Activated T-cell treated with anti-CD3 and anti-CD28 coated beads, Interleukin-2, amount 50 U/mL, for 24 hours (primary cell): ENCODE measurements around the gene CALY.
"Not testable (repeated sequence)": the region's sequence is repeated elsewhere in the genome, so short reads cannot be mapped to it uniquely, and the experiment has no call there.

Experiments used
- DNase-seq: peaks from one replicate; pipeline ENCODE4 v3.0.0-alpha.2; 2020
- H3K27ac Mint-ChIP-seq: 2 replicates; pipeline ENCODE4 v1.8.0; 2020; ENCODE audit warnings: mild to moderate bottlenecking, mixed read lengths
- H3K27me3 Mint-ChIP-seq: 2 replicates; pipeline ENCODE4 v1.8.0; 2020; ENCODE audit warnings: mixed read lengths
- H3K36me3 Mint-ChIP-seq: 2 replicates; pipeline ENCODE4 v1.8.0; 2020; ENCODE audit warnings: low read depth, mixed read lengths
- H3K4me1 Mint-ChIP-seq: 2 replicates; pipeline ENCODE4 v1.8.0; 2020; ENCODE audit warnings: low read depth, mixed read lengths
- H3K4me3 Mint-ChIP-seq: 2 replicates; pipeline ENCODE4 v1.8.0; 2020; ENCODE audit warnings: mild to moderate bottlenecking, moderate library complexity, mixed read lengths
- H3K9me3 Mint-ChIP-seq: 2 replicates; pipeline ENCODE4 v1.8.0; 2020; ENCODE audit warnings: mixed read lengths

The CALY gene

GRCh38 chr10:133322064-133322709, 14.5 kb downstream of the CALY start:
- not testable (repeated sequence) for DNase-seq, H3K4me3 Mint-ChIP-seq
- H3K27me3 Mint-ChIP-seq, result peaks cover 22% of the 10 kb centered on the region

DNA sequence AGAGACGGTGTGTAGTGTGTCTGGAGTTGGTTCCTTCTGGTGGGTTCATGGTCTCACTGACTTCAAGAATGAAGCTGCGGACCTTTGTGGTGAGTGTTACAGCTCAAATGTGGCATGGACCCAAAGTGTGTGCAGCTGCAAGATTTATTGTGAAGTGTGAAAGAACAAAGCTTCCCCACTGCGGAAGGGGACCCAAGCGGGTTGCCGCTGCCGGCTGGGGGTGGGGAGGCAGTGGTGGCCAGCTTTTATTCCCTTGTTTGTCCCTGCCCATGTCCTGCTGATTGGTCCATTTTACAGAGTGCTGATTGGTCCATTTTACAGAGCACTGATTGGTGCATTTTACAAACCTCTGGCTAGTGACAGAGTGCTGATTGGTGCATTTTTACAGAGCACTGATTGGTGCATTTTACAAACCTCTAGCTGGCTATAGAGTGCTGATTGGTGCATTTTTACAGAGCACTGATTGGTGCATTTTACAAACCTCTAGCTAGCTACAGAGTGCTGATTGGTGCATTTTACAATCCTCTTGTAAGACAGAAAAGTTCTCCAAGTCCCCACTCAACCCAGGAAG, 15.8 kb downstream of the CALY start:
- H3K4me3 Mint-ChIP-seq, DNase-seq, H3K27me3 Mint-ChIP-seq, H3K27ac Mint-ChIP-seq, H3K9me3 Mint-ChIP-seq, H3K36me3 Mint-ChIP-seq: not testable (repeated sequence)
- H3K4me1 Mint-ChIP-seq, result peaks cover 13% of the 10 kb centered on the region

More at GRCh38 chr10:133322064-133322709, 14.5 kb downstream of the CALY start:
- H3K36me3 Mint-ChIP-seq, H3K9me3 Mint-ChIP-seq, H3K27ac Mint-ChIP-seq: not testable (repeated sequence)
- H3K4me1 Mint-ChIP-seq, result peaks cover 17% of the 10 kb centered on the region

GRCh38 chr10:133318494-133319127, 18.1 kb downstream of the CALY start:
- H3K36me3 Mint-ChIP-seq, result no peaks in the 10 kb centered on the region
- DNase-seq, result peak; percentile 79
- H3K4me1 Mint-ChIP-seq, result peaks cover 11% of the 10 kb centered on the region
- peak overlapping the region; percentile 67 for H3K4me3 Mint-ChIP-seq
- H3K9me3 Mint-ChIP-seq, result no peaks in the 10 kb centered on the region
- peaks cover 6% of the 10 kb centered on the region for H3K27me3 Mint-ChIP-seq
- no peak overlapping the region for H3K27ac Mint-ChIP-seq

GRCh38 chr10:133316732-133317131, 20.0 kb downstream of the CALY start:
- peaks cover 11% of the 10 kb centered on the region for H3K4me1 Mint-ChIP-seq
- no peak for DNase-seq
- no peak overlapping the region for H3K4me3 Mint-ChIP-seq
- peaks cover 6% of the 10 kb centered on the region for H3K27me3 Mint-ChIP-seq
- no peak overlapping the region for H3K27ac Mint-ChIP-seq
- H3K9me3 Mint-ChIP-seq, result no peaks in the 10 kb centered on the region
- peaks cover 14% of the 10 kb centered on the region for H3K36me3 Mint-ChIP-seq

GRCh38 chr10:133316266-133316665, 20.4 kb downstream of the CALY start:
- H3K27ac Mint-ChIP-seq, result no peak overlapping the region
- peaks cover 18% of the 10 kb centered on the region for H3K36me3 Mint-ChIP-seq
- H3K9me3 Mint-ChIP-seq, result no peaks in the 10 kb centered on the region
- peaks cover 11% of the 10 kb centered on the region for H3K4me1 Mint-ChIP-seq
- H3K4me3 Mint-ChIP-seq, result no peak overlapping the region
- peaks cover 6% of the 10 kb centered on the region for H3K27me3 Mint-ChIP-seq
- no peak for DNase-seq

DNA sequence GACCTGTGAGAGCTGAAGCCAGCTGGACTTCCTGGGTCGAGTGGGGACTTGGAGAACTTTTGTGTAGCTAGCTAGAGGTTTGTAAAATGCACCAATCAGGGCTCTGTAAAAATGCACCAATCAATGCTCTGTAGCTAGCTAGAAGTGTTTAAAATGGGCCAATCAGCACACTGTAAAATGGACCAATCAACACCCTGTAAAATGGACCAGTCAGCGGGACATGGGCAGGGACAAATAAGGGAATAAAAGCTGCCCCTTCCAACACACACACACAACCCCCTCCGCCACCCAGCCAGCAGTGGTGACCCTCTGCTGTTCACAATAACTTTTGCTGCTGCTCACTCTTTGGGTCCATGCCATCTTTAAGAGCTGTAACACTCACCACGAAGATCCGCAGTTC, 20.8 kb downstream of the CALY start:
- no peak overlapping the region for H3K4me3 Mint-ChIP-seq
- no peaks in the 10 kb centered on the region for H3K9me3 Mint-ChIP-seq
- no peak overlapping the region for H3K27ac Mint-ChIP-seq
- no peak for DNase-seq
- H3K27me3 Mint-ChIP-seq, result peaks cover 6% of the 10 kb centered on the region
- peaks cover 11% of the 10 kb centered on the region for H3K4me1 Mint-ChIP-seq
- peaks cover 23% of the 10 kb centered on the region for H3K36me3 Mint-ChIP-seq

DNA sequence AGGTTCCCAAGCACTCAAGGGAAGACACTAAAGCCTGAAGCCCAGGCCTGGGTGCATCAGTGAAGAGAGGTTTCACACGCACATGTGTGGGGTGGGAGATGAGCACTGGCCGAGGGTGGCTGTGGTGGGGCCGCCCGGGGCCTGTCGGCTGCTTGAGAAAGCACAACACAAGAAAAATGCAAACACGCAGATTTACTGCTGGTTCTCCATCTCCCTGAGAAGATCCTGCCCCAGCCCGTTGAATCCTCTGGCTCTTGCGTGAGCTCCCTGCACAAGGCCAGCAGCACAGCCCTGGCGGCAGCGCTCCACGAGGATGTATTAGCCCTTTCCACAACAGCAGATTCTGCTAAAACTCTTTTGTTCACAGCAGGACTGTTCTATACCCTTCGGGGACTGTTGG, 21.8 kb downstream of the CALY start:
- no peak overlapping the region for H3K27ac Mint-ChIP-seq
- H3K9me3 Mint-ChIP-seq, result no peaks in the 10 kb centered on the region
- peaks cover 32% of the 10 kb centered on the region for H3K36me3 Mint-ChIP-seq
- H3K4me1 Mint-ChIP-seq, result peaks cover 14% of the 10 kb centered on the region
- DNase-seq, result no peak
- no peak overlapping the region for H3K4me3 Mint-ChIP-seq
- peaks cover 6% of the 10 kb centered on the region for H3K27me3 Mint-ChIP-seq

- no peak for DNase-seq
- H3K9me3 Mint-ChIP-seq, result no peaks in the 10 kb centered on the region
- H3K4me3 Mint-ChIP-seq, result no peak overlapping the region
- H3K4me1 Mint-ChIP-seq, result peaks cover 12% of the 10 kb centered on the region
- H3K36me3 Mint-ChIP-seq, result peaks cover 39% of the 10 kb centered on the region
- H3K27me3 Mint-ChIP-seq, result no peaks in the 10 kb centered on the region
- H3K27ac Mint-ChIP-seq, result no peak overlapping the region
These were observed 23.5 kb downstream of the CALY start for GRCh38 chr10:133313192-133313591.

- no peak overlapping the region for H3K27ac Mint-ChIP-seq
- no peaks in the 10 kb centered on the region for H3K9me3 Mint-ChIP-seq
- DNase-seq, result no peak
- peaks cover 43% of the 10 kb centered on the region for H3K36me3 Mint-ChIP-seq
- H3K27me3 Mint-ChIP-seq, result no peaks in the 10 kb centered on the region
- peaks cover 13% of the 10 kb centered on the region for H3K4me1 Mint-ChIP-seq
- H3K4me3 Mint-ChIP-seq, result no peak overlapping the region
These were observed 23.9 kb downstream of the CALY start for GRCh38 chr10:133312769-133313145.

DNA sequence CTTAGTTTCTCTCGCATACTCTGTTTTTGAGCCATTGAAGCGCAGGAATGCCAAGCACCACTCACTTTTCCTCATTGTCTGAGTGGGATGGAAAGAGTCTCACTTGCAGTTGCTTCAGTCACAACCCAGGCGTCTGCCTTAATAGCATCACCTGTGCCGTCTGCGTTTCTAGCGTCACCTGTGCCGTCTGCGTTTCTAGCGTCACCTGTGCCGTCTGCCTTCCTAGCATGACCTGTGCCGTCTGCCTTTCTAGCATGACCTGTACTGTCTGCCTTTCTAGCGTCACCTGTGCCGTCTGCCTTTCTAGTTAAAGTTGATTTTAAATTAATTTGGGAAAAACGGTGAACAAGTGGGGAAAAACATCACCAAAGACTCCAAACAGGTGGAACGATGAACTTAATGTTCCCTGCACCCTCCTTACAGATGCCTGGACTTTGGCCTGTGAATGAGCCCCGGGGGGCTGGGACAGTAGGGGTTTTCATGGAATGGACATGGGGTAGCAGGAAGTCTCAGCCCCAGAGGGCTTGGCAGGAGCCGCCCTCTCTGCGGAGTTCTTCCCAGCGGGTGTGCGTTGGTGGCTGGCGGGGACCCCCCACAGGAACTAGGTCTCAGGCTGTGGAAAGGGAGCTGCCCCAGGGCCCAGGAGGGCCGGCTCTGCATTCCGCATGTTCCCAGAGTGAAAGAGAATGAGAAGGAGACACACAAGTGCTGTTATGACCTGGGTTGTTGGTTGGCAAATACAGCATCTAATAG, 24.5 kb downstream of the CALY start:
- H3K36me3 Mint-ChIP-seq, result peaks cover 46% of the 10 kb centered on the region
- H3K27ac Mint-ChIP-seq, result no peak overlapping the region
- no peak overlapping the region for H3K4me3 Mint-ChIP-seq
- no peaks in the 10 kb centered on the region for H3K9me3 Mint-ChIP-seq
- no peaks in the 10 kb centered on the region for H3K27me3 Mint-ChIP-seq
- no peak for DNase-seq
- peaks cover 19% of the 10 kb centered on the region for H3K4me1 Mint-ChIP-seq

DNA sequence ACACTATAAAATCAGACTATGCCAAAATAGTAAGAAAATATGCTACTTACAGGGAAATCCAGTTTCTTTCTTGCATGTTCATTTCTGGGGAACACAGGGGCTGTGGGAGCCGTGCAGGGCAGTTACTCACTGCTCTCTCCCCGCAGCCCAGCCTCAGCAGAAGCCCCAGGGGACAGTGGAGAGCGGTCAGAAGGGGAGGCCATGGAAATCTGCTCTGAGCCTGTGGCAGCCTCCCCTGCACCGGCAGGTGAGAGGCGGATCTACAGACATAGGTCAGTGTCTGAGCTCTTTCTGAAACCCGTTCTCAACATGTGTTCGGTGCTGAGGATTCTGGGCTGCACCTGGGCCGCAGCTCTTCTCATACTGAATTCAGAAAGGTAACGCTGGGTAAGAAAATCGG, 25.1 kb downstream of the CALY start:
- no peak for DNase-seq
- H3K27ac Mint-ChIP-seq, result no peak overlapping the region
- H3K4me1 Mint-ChIP-seq, result peaks cover 25% of the 10 kb centered on the region
- H3K4me3 Mint-ChIP-seq, result no peak overlapping the region
- no peaks in the 10 kb centered on the region for H3K27me3 Mint-ChIP-seq
- H3K36me3 Mint-ChIP-seq, result peaks cover 51% of the 10 kb centered on the region
- H3K9me3 Mint-ChIP-seq, result no peaks in the 10 kb centered on the region

DNA sequence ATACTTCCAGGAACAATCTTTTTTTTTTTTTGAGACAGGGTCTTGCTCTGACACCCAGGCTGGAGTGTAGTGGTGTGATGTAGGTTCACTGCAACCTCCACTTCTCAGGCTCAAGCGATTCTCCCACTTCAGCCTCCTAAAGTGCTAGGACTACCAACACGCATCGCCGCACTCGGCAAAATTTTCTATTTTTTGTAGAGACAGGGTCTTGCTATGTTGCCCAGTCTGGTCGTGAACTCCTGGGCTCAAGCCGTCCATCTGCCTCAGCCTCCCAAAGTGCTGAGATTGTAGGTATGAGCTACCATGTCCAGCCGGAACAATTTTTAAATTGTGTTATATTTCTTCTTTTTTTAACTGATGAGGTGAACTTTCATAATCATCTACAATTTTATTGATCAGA, 25.9 kb downstream of the CALY start:
- peaks cover 51% of the 10 kb centered on the region for H3K36me3 Mint-ChIP-seq
- no peak overlapping the region for H3K4me3 Mint-ChIP-seq
- H3K9me3 Mint-ChIP-seq, result no peaks in the 10 kb centered on the region
- H3K27ac Mint-ChIP-seq, result no peak overlapping the region
- H3K4me1 Mint-ChIP-seq, result peaks cover 31% of the 10 kb centered on the region
- H3K27me3 Mint-ChIP-seq, result no peaks in the 10 kb centered on the region
- no peak for DNase-seq

- Mint-ChIP-seq H3K27ac (no peak overlapping the region), H3K9me3 (no peaks in the 10 kb centered on the region), H3K4me3 (peak overlapping the region; percentile 96), H3K36me3 (peaks cover 53% of the 10 kb centered on the region), H3K27me3 (no peaks in the 10 kb centered on the region), H3K4me1 (peaks cover 34% of the 10 kb centered on the region)
- DNase-seq, result no peak
These were observed 26.3 kb downstream of the CALY start for GRCh38 chr10:133310399-133310755.

DNA sequence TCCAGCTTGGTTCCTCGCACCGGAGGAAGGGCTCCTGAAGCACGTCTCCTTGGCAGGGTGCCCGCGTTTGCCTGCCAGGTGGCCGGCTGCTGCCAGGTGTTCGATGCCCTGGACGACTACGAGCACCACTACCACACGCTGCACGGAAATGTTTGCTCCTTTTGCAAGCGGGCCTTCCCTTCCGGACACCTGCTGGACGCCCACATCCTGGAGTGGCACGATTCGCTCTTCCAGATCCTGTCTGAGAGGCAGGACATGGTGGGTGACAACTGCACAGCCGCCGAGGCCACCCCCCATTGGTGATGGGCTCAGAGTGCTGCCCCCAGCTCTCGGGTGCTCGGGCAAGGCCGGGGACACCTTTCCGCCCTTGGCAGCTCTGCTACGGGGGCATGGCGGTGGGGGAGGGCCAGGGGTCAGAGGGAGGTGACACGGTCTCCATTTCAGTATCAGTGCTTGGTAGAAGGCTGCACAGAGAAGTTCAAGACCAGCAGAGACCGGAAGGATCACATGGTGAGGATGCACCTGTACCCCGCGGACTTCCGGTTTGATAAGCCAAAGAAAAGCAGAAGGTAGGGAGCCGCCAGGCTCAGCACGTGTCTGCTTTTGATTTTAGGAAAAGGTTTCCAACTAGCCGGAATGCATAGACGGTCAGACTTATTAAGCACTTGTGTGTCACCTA, 26.8 kb downstream of the CALY start:
- peak overlapping the region; percentile 93 for H3K27ac Mint-ChIP-seq
- H3K4me1 Mint-ChIP-seq, result peaks cover 38% of the 10 kb centered on the region

More for the DNA sequence above, 26.8 kb downstream of the CALY start:
- H3K4me3 Mint-ChIP-seq, result peak overlapping the region; percentile 96
- no peak for DNase-seq
- H3K27me3 Mint-ChIP-seq, result no peaks in the 10 kb centered on the region
- no peaks in the 10 kb centered on the region for H3K9me3 Mint-ChIP-seq
- peaks cover 58% of the 10 kb centered on the region for H3K36me3 Mint-ChIP-seq
